Neutrophil (primary cell): ENCODE results near the gene HTT.

Experiments used
- H3K27ac ChIP-seq: fragments of 200-600 bp; sonication (generic); 2 replicates; pipeline ENCODE4 v1.5.1; 2016; ENCODE audit warnings: mild to moderate bottlenecking, moderate library complexity
- H3K27me3 ChIP-seq: fragments of 200-600 bp; sonication (generic); 2 replicates; pipeline ENCODE4 v1.6.0; 2016; ENCODE audit warnings: mild to moderate bottlenecking
- H3K36me3 ChIP-seq: fragments of 200-600 bp; sonication (generic); 2 replicates; pipeline ENCODE4 v1.5.1; 2017
- H3K4me1 ChIP-seq, 2 experiments: fragments of 200-600 bp in 1 of 2; sonication (generic) in 1 of 2; 1 replicate in 1 of 2; 2 replicates in 1 of 2; pipeline versions ENCODE4 v1.5.1 to v1.6.1; 2013 to 2016; ENCODE audit warnings: low read depth in 1 of 2, low read length in 1 of 2, mild to moderate bottlenecking in 1 of 2, moderate library complexity in 1 of 2; ENCODE audit not compliant: control insufficient read depth in 1 of 2, insufficient read depth in 1 of 2
- H3K4me3 ChIP-seq, 2 experiments: fragments of 200-600 bp in 1 of 2; sonication (generic) in 1 of 2; 1 replicate in 1 of 2; 2 replicates in 1 of 2; pipeline ENCODE4 v1.5.1; 2013 to 2016; ENCODE audit warnings: low read depth in 1 of 2, low read length in 1 of 2, mild to moderate bottlenecking in 1 of 2, moderate library complexity in 1 of 2
- H3K9me3 ChIP-seq: fragments of 200-600 bp; sonication (generic); 2 replicates; pipeline ENCODE4 v1.5.1; 2016
- TF ChIP-seq, protein P1 (sequence below): fragments of 200-600 bp; sonication (generic); IDR thresholded peaks from 2 replicates; pipeline ENCODE4 v1.5.1; 2016; ENCODE audit warnings: antibody characterized with exemption

The HTT gene

DNA sequence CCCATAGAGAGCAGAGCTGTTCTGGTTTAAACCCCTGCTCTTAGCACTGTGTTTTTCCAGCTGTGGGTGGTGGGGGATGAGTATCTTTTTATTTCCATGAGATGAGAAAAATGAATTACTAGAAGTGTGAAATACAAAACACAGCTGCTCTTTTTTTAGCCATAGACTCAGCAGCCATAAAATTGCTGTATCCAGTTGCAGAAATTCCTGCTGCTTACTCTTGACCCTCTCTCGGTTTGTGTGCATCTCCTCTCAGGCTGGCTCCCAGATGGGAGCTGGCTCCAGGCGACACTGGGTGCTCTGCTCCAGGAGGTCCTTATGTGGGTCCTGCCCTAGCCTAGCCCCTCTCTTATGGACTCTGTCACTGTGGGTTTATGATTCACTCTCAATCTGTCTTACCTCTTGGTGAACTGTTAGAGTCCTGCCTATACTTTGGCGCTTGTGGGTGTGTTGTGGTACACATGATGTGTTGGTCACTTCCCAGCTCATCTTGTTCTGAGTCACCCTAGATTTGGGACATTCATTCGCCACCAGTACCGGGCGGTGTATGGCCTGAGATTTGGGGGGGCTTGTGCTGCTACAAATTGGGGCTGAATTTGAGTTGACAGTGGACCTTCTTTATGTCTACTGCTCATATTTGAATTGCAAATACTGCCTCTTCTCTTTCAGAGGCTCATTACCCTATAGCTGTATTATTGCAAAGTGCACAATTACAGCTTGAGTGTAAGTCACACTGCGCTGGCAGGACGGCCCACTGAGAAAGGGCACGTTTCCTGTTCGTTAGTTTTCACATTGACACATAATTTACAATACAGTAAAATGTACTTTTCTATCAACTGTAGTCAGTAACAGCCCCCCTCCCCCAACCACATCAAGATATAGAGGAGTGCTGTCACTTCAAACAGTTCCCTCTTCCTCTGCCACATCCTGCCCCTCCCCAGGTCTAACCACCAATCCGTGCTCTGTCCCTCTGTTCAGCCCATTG, 127.5 kb downstream of the HTT start:
- H3K9me3 ChIP-seq, result no peaks in the 10 kb centered on the region
- H3K27ac ChIP-seq, result no peak overlapping the region
- H3K36me3 ChIP-seq, result peaks cover 43% of the 10 kb centered on the region
- no peak overlapping the region for H3K4me3 ChIP-seq
- TF ChIP-seq, protein P1, sequence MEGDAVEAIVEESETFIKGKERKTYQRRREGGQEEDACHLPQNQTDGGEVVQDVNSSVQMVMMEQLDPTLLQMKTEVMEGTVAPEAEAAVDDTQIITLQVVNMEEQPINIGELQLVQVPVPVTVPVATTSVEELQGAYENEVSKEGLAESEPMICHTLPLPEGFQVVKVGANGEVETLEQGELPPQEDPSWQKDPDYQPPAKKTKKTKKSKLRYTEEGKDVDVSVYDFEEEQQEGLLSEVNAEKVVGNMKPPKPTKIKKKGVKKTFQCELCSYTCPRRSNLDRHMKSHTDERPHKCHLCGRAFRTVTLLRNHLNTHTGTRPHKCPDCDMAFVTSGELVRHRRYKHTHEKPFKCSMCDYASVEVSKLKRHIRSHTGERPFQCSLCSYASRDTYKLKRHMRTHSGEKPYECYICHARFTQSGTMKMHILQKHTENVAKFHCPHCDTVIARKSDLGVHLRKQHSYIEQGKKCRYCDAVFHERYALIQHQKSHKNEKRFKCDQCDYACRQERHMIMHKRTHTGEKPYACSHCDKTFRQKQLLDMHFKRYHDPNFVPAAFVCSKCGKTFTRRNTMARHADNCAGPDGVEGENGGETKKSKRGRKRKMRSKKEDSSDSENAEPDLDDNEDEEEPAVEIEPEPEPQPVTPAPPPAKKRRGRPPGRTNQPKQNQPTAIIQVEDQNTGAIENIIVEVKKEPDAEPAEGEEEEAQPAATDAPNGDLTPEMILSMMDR, result no peak
- H3K4me1 ChIP-seq, result peaks cover 5 to 16% of the 10 kb centered on the region in 2 experiments
- no peaks in the 10 kb centered on the region for H3K27me3 ChIP-seq

DNA sequence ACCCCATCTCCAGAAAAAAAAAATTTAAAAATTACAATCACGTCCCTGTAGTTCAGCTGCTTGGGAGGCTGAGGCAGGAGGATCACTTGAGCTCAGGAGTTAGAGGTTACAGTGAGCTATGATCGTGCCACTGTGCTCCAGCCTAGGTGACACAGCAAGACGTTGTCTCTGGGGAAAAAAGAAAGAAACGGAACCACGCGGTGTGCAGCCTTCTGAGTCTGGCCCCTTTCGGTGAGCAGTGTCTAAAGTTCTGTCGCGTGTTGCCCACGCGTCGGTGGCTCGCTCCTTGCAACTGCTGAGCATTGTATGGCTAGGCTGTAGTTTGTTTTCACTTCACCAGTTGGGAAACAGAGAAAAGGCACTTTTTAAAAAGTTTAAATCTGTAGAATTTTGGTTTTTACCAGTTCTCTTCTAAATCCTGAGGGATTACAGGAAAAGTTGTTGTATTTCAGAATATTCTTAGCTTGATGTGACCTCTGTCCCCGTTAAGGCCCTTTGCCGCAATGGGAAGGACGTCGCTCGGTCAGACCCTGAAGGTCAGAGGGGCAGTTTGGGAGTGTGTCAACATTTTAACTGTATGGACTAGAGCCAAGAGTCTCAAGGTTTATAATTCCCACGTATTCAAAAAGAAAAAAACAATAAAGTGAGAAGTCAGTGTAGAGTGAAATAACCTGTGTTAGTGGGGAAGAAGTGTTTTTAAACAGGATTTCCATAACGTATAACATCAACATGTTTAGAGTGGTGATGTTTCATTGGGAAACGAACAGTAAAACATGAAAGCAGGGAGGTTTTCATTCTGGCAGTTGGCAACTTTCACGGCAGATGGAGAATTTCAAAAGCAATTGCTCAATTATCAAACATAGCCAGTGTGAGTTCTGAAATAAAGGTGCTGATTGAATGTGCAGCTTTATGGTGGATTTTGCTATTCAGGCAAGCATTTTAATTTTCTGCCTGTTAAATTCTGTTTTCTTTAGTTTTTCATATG, 128.6 kb downstream of the HTT start:
- H3K27ac ChIP-seq, result no peak overlapping the region

DNA sequence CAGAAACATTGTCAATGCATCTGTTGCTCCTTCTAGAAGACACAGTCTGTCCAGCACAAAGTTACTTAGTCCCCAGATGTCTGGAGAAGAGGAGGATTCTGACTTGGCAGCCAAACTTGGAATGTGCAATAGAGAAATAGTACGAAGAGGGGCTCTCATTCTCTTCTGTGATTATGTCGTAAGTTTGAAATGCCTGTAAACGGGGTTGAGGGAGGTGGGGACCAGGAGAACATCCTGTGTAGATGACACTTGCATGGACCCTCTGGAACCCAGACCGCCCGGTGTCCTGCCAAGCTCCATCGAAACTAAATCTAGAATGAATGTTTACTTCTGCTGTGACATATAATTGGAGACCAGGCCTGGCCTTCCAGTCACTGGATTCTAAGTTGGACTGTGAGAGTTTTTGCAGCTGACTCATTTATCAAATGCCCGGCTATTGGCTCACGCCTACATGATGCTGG, 129.5 kb downstream of the HTT start:
- Histone ChIP-seq H3K27ac (no peak overlapping the region), H3K9me3 (no peaks in the 10 kb centered on the region), H3K27me3 (no peaks in the 10 kb centered on the region), H3K36me3 (peaks cover 42% of the 10 kb centered on the region), H3K4me3 (no peak overlapping the region), H3K4me1 (peaks cover 5 to 21% of the 10 kb centered on the region in 2 experiments)
- TF ChIP-seq, protein P1, result no peak

More for the DNA sequence above, 128.6 kb downstream of the HTT start:
- Histone ChIP-seq H3K9me3 (no peaks in the 10 kb centered on the region), H3K4me1 (peaks cover 5 to 21% of the 10 kb centered on the region in 2 experiments), H3K27me3 (no peaks in the 10 kb centered on the region), H3K4me3 (no peak overlapping the region), H3K36me3 (peaks cover 41% of the 10 kb centered on the region)
- TF ChIP-seq, protein P1, result no peak

DNA sequence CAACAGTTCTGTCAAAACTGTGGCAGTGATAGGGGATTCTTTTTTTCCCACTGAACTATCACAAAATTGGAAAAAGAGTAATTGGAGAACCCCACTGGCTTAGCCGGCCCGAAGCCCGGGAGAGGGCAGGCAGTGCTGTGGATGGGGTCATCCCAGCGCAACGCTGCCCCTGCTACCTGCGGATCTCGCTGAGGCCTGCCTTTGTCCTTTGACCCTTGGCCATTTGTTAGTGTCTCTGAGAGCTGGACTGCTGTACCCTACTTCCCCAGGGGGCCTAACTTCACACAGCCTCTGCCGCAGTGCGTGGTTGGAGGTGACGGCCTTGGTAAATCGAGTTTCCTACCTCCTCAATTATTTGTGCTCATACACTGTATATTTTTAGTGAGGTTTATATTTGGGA, 131.5 kb downstream of the HTT start:
- Histone ChIP-seq H3K27me3 (no peaks in the 10 kb centered on the region), H3K27ac (no peak overlapping the region), H3K4me3 (no peak overlapping the region), H3K4me1 (peaks cover 5 to 21% of the 10 kb centered on the region in 2 experiments), H3K36me3 (peaks cover 44% of the 10 kb centered on the region), H3K9me3 (no peaks in the 10 kb centered on the region)
- TF ChIP-seq, protein P1, result no peak

GRCh38 chr4:3206439-3207100, 132.1 kb downstream of the HTT start:
- Histone ChIP-seq H3K36me3 (peaks cover 44% of the 10 kb centered on the region), H3K27me3 (no peaks in the 10 kb centered on the region), H3K27ac (no peak overlapping the region)

More at GRCh38 chr4:3206439-3207100, 132.1 kb downstream of the HTT start:
- TF ChIP-seq, protein P1, result no peak
- peaks cover 5 to 21% of the 10 kb centered on the region in 2 experiments for H3K4me1 ChIP-seq
- H3K4me3 ChIP-seq, result no peak overlapping the region
- no peaks in the 10 kb centered on the region for H3K9me3 ChIP-seq
